ENCODE measurements around the gene INPPL1.

Gene INPPL1

GRCh38 chr11:72260574-72260973 lies 36.0 kb downstream of the INPPL1 start:
- TF ChIP-seq, protein P1, sequence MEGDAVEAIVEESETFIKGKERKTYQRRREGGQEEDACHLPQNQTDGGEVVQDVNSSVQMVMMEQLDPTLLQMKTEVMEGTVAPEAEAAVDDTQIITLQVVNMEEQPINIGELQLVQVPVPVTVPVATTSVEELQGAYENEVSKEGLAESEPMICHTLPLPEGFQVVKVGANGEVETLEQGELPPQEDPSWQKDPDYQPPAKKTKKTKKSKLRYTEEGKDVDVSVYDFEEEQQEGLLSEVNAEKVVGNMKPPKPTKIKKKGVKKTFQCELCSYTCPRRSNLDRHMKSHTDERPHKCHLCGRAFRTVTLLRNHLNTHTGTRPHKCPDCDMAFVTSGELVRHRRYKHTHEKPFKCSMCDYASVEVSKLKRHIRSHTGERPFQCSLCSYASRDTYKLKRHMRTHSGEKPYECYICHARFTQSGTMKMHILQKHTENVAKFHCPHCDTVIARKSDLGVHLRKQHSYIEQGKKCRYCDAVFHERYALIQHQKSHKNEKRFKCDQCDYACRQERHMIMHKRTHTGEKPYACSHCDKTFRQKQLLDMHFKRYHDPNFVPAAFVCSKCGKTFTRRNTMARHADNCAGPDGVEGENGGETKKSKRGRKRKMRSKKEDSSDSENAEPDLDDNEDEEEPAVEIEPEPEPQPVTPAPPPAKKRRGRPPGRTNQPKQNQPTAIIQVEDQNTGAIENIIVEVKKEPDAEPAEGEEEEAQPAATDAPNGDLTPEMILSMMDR (IDR thresholded peaks at IDR 0.05): no peak

- TF ChIP-seq, protein P1 (IDR thresholded peaks at IDR 0.05): no peak
These were observed 38.8 kb downstream of the INPPL1 start for GRCh38 chr11:72263361-72263760.

- TF ChIP-seq, protein P1 (IDR thresholded peaks at IDR 0.05): no peak
These were observed 41.4 kb downstream of the INPPL1 start for GRCh38 chr11:72265951-72266350.

- TF ChIP-seq, protein P1 (IDR thresholded peaks at IDR 0.05): no peak
These were observed 43.5 kb downstream of the INPPL1 start for GRCh38 chr11:72267956-72268617.

- TF ChIP-seq, protein P1 (IDR thresholded peaks at IDR 0.05): no peak
These were observed 47.4 kb downstream of the INPPL1 start for GRCh38 chr11:72271980-72272379.

DNA sequence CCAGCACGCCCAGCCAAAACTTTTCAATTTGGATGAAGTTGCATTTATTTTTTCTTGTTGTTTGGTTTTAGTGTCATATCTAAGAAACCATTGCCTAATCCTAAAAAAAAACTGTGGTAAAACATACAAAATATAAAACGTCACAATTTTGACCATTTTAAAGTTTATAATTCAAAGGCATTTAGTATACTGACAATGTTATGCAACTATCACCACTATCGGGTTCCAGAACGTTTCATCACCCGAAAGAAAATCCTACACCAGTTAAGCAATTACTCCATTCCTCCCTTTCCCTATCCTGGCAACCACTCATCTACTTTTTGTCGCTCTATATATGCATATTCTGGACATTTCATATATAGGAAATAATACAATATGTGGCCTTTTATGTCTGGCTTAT lies 49.9 kb downstream of the INPPL1 start:
- TF ChIP-seq, protein P1 (IDR thresholded peaks at IDR 0.05): no peak

GRCh38 chr11:72278905-72279304 lies 54.3 kb downstream of the INPPL1 start:
- TF ChIP-seq, protein P1 (IDR thresholded peaks at IDR 0.05): no peak

GRCh38 chr11:72280037-72280436 lies 55.5 kb downstream of the INPPL1 start:
- TF ChIP-seq, protein P1 (IDR thresholded peaks at IDR 0.05): no peak
